Skeletal muscle tissue (tissue), 4 donors: Measurements from ENCODE around the gene CELA1. TPM values are rescaled to one million over a fixed set of nuclear protein-coding genes. Genes with fewer than 3 reads are reported as not detected.

Experiments
- H3K27ac ChIP-seq: one replicate; pipeline ENCODE4 v1.7.0; 2013; ENCODE audit warnings: mild to moderate bottlenecking, low read depth, low read length, inconsistent platforms
- H3K27me3 ChIP-seq, 3 donors: one replicate each; pipeline ENCODE4 v1.7.0; 2013; ENCODE audit warnings: low read length in 3 of 3; ENCODE audit not compliant: control insufficient read depth in 3 of 3, insufficient read depth in 3 of 3
- H3K36me3 ChIP-seq, 3 donors: one replicate each; pipeline ENCODE4 v1.7.0; 2013; ENCODE audit warnings: low read length in 3 of 3; ENCODE audit not compliant: control insufficient read depth in 3 of 3, insufficient read depth in 3 of 3
- H3K4me1 ChIP-seq, 3 donors: one replicate each; pipeline ENCODE4 v1.7.0; 2013; ENCODE audit warnings: low read length in 3 of 3, mild to moderate bottlenecking in 3 of 3; ENCODE audit not compliant: control insufficient read depth in 3 of 3, insufficient read depth in 3 of 3
- H3K4me3 ChIP-seq, 3 donors: one replicate each; pipeline ENCODE4 v1.7.0; 2013; ENCODE audit warnings: low read length in 3 of 3
- H3K9ac ChIP-seq, 3 donors: one replicate each; pipeline ENCODE4 v1.7.0; 2013; ENCODE audit warnings: low read length in 3 of 3, mild to moderate bottlenecking in 3 of 3, moderate library complexity in 2 of 3, low read depth in 1 of 3
- H3K9me3 ChIP-seq, 3 donors: one replicate each; pipeline ENCODE4 v1.7.0; 2013; ENCODE audit warnings: low read length in 3 of 3; ENCODE audit not compliant: control insufficient read depth in 3 of 3
- total RNA-seq: library from RNA; depleted of rRNA; stranded (reverse); fragments of >200 nt; gene quantifications from one replicate; pipeline ENCODE4 v1.2.3, GENCODE V29; 2014
- donor health status: Osteomylitis.

The CELA1 gene
- total RNA-seq, 1 donor from 2014 or later = not detected

- no peaks in the 10 kb centered on the region for H3K9me3 ChIP-seq
- peaks cover 0 to 3% (median 0%) of the 10 kb centered on the region in 3 donors for H3K27me3 ChIP-seq
- H3K4me1 ChIP-seq = no peaks in the 10 kb centered on the region
- H3K36me3 ChIP-seq = no peaks in the 10 kb centered on the region
- H3K4me3 ChIP-seq = no peak overlapping the region
- H3K9ac ChIP-seq = no peak overlapping the region
- no peak overlapping the region for H3K27ac ChIP-seq
These were observed 16.4 kb upstream of the CELA1 start for GRCh38 chr12:51362747-51363342.

GRCh38 chr12:51362307-51362706 lies 15.8 kb upstream of the CELA1 start:
- Histone ChIP-seq H3K4me1 (no peaks in the 10 kb centered on the region), H3K27me3 (peaks cover 0 to 3% (median 0%) of the 10 kb centered on the region in 3 donors)

GRCh38 chr12:51361161-51362016 lies 14.9 kb upstream of the CELA1 start:
- no peaks in the 10 kb centered on the region for H3K36me3 ChIP-seq
- no peak overlapping the region for H3K9ac ChIP-seq
- no peak overlapping the region for H3K4me3 ChIP-seq
- peaks cover 0 to 3% (median 2%) of the 10 kb centered on the region in 3 donors for H3K27me3 ChIP-seq
- H3K27ac ChIP-seq = no peak overlapping the region
- H3K9me3 ChIP-seq = no peaks in the 10 kb centered on the region
- H3K4me1 ChIP-seq = no peaks in the 10 kb centered on the region

More at GRCh38 chr12:51362307-51362706, 15.8 kb upstream of the CELA1 start:
- Histone ChIP-seq H3K4me3 (no peak overlapping the region), H3K36me3 (no peaks in the 10 kb centered on the region), H3K9me3 (no peaks in the 10 kb centered on the region), H3K27ac (no peak overlapping the region), H3K9ac (no peak overlapping the region)

- no peaks in the 10 kb centered on the region for H3K36me3 ChIP-seq
These were observed 13.8 kb upstream of the CELA1 start for GRCh38 chr12:51360315-51360714.

GRCh38 chr12:51359851-51360250 lies 13.4 kb upstream of the CELA1 start:
- Histone ChIP-seq H3K9ac (no peak overlapping the region), H3K27ac (no peak overlapping the region), H3K36me3 (no peaks in the 10 kb centered on the region), H3K9me3 (no peaks in the 10 kb centered on the region), H3K4me3 (no peak overlapping the region), H3K27me3 (peaks cover 0 to 3% (median 2%) of the 10 kb centered on the region in 3 donors), H3K4me1 (no peaks in the 10 kb centered on the region)

More at GRCh38 chr12:51360315-51360714, 13.8 kb upstream of the CELA1 start:
- Histone ChIP-seq H3K27ac (no peak overlapping the region), H3K27me3 (peaks cover 0 to 3% (median 2%) of the 10 kb centered on the region in 3 donors), H3K4me1 (no peaks in the 10 kb centered on the region), H3K9ac (no peak overlapping the region), H3K4me3 (no peak overlapping the region), H3K9me3 (no peaks in the 10 kb centered on the region)

GRCh38 chr12:51358496-51358895 lies 12.0 kb upstream of the CELA1 start:
- H3K4me1 ChIP-seq = no peaks in the 10 kb centered on the region
- no peak overlapping the region for H3K27ac ChIP-seq
- no peak overlapping the region for H3K9ac ChIP-seq
- no peaks in the 10 kb centered on the region for H3K9me3 ChIP-seq
- H3K36me3 ChIP-seq = no peaks in the 10 kb centered on the region
- peaks cover 0 to 3% (median 2%) of the 10 kb centered on the region in 3 donors for H3K27me3 ChIP-seq
- no peak overlapping the region for H3K4me3 ChIP-seq

GRCh38 chr12:51357374-51358047 lies 11.0 kb upstream of the CELA1 start:
- peaks cover 0 to 3% (median 2%) of the 10 kb centered on the region in 3 donors for H3K27me3 ChIP-seq
- H3K27ac ChIP-seq = no peak overlapping the region
- H3K9ac ChIP-seq = no peak overlapping the region
- H3K4me1 ChIP-seq = no peaks in the 10 kb centered on the region
- no peak overlapping the region for H3K4me3 ChIP-seq
- no peaks in the 10 kb centered on the region for H3K9me3 ChIP-seq
- no peaks in the 10 kb centered on the region for H3K36me3 ChIP-seq

GRCh38 chr12:51351913-51352532 lies 5.5 kb upstream of the CELA1 start:
- no peaks in the 10 kb centered on the region for H3K9me3 ChIP-seq
- H3K36me3 ChIP-seq = no peaks in the 10 kb centered on the region
- H3K9ac ChIP-seq = no peak overlapping the region
- no peak overlapping the region for H3K4me3 ChIP-seq
- no peak overlapping the region for H3K27ac ChIP-seq
- peaks cover 0 to under 1% (median 0%) of the 10 kb centered on the region in 3 donors for H3K27me3 ChIP-seq
- no peaks in the 10 kb centered on the region for H3K4me1 ChIP-seq

- Histone ChIP-seq H3K27ac (no peak overlapping the region), H3K4me3 (no peak overlapping the region), H3K9me3 (no peaks in the 10 kb centered on the region), H3K4me1 (no peaks in the 10 kb centered on the region), H3K9ac (no peak overlapping the region), H3K36me3 (no peaks in the 10 kb centered on the region), H3K27me3 (no peaks in the 10 kb centered on the region)
These were observed 2.5 kb upstream of the CELA1 start for GRCh38 chr12:51349026-51349425.
